Measurements from ENCODE around the gene CLEC3B.
"Not testable (repeated sequence)": the region's sequence is repeated elsewhere in the genome, so short reads cannot be mapped to it uniquely, and the experiment has no call there.

CLEC3B gene, protein sequence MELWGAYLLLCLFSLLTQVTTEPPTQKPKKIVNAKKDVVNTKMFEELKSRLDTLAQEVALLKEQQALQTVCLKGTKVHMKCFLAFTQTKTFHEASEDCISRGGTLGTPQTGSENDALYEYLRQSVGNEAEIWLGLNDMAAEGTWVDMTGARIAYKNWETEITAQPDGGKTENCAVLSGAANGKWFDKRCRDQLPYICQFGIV

DNA sequence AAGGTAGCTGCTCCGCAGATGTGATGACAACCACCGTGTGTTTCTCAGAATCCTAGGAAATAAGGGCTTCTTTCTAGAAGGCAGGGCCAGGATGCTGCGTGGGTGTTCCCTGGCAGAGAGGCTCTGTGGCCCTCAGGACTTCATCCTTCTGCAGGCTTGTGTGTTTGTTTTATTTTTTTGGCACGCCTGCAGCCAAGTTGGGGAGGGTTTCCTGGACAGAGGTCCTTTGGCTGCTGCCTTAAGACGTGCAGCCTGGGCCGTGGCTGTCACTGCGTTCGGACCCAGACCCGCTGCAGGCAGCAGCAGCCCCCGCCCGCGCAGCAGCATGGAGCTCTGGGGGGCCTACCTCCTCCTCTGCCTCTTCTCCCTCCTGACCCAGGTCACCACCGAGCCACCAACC, at the start of gene CLEC3B:
CLEC3B (plus strand) TSS at position 266 of the 400 bp plus-strand sequence; CDS start at position 326, 60 bp downstream.
- DNase-seq = no peak

DNA sequence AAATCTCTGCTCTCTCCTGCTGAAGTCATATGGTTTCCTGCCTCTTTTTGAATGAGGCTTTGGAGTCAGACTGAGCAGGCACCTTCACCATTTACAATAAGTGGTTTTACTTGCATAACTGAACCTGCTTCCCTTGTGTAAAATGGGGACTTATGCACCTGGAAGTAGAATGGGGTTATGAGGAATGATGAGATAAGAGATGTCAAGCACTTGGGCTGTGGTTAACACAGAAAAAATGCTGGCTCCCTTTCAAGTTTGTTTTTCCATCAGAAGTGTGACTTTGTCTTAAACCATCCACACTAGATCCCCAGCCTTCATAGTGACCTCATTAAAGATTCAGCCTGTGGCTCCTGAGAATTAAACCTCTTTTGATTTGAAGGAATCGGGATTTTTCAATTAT, 44.9 kb upstream of the CLEC3B start:
- no peak for DNase-seq

DNA sequence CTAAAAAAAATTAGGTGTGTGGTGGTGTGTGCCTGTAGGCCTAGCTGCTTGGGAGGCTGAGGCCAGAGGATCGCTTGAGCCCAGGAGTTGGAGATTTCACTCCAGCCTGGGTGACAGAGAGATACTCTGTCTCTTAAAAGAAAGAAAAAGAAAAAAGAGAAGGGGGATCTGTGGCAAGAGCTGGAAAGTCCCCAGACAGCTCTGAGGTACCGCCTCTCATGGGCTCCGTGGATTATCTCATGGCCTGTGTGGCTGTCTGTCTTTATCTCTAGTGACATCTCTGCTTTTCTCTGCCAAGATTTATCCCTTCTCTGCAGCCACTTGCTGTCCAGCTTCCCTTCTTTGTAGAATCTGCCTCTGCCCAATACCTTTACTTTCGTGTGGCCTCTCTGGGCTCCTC, 44.4 kb upstream of the CLEC3B start:
- no peak for DNase-seq

DNA sequence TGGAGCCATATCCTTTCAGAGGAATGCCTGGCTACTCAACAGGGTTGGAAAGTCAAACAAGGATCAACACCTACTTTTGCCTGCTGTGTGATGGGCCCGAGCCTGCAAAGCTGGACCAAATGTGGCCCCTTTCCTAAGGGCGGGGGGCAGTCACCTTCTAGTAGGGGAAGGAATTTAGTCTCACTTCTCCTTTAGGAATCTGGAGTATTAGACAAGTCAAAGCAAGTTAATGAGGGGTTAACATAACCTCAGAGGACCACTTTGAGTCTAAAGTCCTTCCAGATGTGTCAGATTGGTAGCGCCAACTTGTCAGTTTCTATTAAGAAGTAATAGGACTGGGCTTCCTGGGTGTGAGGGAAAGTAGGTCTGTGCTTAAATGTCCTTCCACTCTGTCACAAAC, 43.3 kb upstream of the CLEC3B start:
- DNase-seq = no peak

DNA sequence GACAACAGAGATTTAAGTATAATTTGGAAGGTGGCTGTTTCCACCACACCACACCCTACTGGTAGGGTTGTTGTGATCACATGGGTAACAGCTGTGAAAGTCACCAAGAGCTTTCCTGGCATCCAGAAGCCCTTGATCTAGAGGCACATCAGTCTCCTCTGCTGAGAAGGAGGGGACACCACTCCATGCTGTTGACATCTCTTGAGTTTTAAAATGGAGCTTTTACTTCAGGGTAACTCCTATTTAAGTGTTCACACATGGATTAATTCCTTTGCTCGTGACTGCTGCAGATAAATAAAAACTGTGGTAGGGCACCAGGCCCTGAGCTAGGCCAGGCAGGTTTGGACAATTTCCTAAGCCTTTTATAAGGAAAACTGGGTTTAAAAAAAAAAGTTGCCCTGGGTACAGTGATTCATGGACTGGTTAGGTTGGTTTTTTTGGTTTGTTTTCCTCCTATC, 42.6 kb upstream of the CLEC3B start:
- no peak for DNase-seq

DNA sequence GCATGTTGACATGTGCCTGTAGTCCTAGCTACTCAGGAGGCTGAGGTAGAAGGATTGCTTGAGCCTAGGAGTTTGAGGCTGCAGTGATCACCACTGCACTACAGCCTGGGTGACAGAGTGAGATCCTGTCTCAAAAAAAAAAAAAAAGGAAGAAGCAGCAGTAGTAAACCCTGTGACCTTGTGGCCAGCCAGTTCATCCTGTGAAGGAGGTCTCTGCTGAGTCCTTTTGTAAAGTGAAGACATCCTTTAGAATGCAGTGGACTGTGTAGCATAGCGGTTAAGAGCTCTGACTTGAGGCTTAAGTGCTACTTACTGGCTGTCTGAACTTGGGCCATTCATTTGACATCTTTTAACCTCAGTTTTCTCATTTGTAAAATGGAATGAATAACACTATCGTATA, 41.8 kb upstream of the CLEC3B start:
- DNase-seq = no peak

DNA sequence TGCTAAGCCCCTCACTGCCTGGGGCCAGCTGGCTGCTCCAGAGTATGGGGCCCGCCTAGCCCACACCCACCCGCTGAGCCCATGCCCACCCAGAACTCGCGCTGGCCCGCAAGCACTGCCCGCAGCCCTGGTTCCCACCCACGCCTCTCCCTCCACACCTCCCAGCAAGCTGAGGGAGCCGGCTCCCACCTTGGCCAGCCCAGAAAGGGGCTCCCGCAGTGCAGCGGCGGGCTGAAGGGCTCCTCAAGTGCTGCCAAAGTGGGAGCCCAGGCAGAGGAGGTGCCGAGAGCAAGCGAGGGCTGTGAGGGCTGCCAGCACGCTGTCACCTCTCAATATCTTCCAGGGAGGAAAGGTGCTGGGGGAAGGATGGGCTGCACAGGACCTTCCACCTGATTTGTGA, 39.8 kb upstream of the CLEC3B start:
- DNase-seq = not testable (repeated sequence)

DNA sequence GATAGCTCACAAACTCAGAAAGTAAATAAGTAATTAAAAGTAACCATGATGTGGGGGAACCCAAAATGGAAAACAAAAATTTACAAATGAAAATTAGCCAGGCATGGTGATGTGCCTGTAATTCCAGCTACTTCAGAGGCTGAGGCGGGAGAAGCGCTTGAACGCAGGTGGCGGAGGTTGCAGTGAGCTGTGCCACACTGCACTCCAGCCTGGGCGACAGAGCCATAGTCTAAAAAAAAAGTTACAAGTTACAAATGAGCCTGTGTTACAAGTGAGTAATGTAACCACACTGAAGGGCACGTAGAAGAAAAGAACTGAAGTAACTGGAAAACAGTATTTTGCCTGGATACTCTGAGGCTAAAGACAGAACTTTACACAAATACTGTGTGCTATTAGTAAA, 38.8 kb upstream of the CLEC3B start:
- DNase-seq = no peak

DNA sequence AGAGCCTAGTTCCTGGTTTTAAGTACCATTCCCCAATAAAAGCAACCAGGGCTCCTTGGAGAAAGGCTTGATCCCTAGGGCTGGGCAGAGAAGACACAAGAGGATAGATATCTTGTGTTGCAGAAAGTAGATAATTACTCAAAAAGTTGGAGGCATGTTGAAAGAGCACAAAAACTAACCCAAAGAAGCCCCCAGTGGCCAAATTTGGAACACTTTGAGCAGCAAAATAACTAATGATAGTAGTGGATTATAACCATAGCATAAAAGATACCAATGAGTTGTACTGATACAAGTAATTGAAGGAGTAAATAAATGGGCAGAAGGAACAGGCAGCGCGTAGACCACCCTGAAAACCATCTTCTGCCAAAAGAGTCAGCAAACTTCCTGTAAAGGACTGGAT, 38.0 kb upstream of the CLEC3B start:
- no peak for DNase-seq

DNA sequence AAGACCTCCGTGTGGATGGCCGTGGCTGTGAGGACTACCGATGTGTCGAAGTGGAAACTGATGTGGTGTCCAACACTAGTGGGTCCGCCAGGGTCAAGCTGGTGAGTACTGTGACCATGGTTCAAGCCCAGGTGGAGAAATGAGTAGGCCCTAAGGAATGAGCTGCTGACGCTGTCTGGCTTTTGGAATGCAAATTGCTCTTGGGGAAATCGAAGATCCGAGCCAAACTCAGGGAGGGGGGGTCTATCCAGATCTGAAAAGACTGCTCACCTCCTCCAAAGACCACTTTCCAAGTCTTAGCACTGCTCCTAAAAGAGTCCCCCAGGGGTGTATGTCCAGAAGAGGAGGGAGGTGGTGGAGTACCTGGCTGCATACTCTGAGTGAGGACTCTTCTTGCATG, 37.0 kb upstream of the CLEC3B start:
- no peak for DNase-seq

DNA sequence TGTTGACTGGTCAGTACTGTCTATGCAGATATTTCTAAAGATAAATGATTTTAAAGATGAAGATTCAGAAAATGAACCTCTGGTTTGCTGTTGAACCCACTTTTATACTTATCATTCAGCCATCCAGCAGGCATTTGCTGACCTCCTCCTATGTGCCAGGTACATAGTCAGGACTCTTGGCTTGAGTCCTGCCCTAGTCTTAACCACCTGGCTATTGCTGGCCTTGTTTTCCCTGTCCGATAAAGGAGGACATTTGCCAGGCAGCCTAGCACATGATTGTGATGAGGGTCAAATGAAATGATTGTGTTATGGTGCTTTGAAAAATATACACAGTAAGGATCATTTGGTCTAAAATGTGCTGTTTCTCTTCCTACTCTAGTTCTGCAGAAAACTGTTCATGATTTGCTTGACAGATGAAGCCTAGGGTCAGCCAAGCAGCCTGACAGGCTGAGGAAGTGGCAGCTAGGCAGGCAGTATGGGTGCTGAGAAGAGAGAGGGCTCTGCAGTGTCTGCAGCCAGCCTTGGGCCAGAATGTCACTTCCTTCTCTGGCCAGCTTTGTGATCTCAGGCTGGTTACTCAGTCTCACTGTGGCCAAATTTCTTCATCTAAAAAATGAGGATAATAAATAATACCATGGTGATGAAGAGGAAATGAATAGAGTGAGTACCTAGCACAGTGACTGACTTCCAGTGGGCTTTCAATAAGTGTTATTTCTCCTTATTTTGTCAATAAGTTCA, 36.3 kb upstream of the CLEC3B start:
- no peak for DNase-seq

DNA sequence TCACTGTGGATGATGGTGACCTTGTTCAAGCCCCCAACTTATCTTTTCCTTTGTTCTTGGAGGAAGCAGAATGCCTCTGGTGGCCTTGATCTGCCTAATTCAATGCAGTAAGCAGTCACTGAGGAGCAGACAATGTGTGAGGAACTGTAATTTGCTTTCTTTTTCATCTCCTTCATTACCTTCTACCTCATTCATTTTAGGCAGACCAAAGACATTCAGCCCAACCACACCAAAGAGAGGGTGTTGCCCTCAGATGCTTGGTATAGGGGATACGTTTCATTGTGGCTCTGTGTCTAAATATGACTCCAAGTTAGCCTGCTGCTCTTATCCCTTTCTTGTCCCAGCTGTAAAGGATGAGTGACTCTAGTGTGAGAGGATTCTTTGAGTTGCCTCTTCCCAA, 34.8 kb upstream of the CLEC3B start:
- no peak for DNase-seq

DNA sequence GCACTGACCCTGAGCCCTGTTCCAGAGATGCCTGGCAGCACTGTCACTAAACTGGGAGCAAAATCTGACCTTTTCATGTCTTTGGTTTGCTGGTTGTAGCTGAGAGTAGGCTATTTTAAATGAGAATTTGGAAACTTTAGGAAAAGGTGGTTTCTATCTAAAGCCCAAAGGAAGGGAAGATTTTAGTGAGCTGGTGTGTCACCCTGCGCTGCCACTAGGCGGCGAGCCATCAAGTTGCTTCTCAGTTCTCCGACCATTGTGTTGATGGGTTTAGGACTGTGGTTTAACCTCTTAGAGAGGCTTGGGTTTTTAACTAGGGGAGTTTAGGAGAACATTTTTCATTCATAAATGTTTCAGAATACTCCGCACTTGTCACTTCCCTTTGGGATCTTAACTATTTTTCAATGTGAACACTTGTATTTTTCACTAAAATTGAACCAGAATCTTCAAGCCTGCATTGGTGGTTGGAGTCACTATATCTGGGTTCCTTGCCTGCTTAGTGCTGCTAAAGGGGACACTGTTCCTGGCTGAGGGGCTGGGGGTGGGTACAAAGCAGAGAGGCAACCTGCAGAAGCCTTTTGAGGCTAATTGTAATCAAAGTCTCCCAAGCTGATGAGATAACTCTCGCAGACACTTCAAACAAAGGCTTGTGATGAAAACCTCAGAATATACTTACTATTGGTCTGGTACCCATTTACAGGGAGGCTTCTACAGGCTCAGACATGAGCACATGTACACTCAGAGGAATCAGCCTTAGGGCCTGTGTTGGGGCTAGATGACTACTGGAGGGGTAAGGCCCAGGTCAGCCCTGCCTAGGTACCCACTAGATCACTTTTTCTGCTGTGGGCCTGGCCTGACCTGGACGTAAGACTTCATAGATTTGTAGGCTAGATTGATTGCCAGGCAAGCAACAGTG, 33.3 kb upstream of the CLEC3B start:
- DNase-seq = no peak

DNA sequence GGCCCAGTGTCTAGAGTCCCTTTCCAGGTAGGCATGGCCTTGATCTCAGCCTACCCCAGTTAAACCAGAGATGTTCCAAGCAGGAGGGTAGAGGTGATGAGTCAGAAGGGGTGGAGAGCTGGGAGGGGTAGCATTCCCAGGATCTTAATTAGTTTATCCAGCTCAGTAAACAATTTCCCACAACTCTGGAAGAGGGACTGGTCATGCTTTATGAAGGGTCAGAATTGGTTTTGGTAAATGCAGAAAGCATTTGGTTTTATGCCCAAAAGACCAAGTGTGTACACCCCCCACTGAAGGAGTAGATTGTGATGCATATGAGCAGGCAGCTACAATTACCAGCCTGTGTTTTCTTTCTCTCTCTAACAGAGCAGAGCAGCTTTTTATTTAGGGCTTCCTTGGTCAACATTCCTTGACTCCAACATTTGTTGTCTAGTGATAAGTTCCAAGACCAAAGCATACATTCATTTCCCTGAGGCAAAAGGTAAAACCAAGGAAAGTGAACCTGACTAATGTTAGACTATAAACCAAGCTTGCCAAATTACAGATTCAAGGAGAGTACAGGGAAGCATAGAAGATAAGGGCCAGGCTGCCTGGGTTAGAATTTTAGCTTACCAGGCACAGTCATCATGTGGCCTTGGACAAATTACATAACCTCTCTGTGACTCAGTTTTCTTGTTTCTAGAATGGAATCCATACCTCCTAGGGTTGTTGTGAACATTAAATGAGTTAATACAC, 32.5 kb upstream of the CLEC3B start:
- no peak for DNase-seq

DNA sequence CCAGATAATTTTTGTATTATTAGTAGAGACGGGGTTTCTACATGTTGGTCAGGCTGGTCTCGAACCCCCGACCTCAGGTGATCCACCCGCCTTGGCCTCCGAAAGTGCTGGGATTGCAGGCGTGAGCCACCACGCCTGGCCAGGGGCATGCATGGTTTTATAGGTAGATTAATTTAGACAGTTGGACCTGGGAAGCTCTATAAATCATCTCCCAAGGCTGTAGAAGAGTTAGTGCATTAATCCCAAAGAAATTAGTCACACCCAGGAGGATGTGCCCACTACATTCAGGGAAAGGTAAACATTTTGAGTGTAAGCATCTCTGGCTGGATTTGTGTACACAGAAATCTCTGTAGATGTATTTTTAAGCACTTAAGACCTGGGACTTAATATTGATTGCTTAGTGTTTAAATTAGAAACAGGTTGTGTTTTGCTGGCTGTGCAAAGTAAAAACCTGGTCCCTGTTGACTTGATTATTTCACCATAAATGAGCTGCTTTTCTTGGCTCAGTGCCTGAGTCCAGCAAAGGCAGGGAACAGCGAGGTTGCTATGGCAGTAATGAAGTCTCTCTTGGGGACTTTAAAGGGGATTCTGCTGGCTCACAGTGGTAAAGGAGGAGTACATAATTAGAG, 30.8 kb upstream of the CLEC3B start:
- DNase-seq = peak; percentile 50

DNA sequence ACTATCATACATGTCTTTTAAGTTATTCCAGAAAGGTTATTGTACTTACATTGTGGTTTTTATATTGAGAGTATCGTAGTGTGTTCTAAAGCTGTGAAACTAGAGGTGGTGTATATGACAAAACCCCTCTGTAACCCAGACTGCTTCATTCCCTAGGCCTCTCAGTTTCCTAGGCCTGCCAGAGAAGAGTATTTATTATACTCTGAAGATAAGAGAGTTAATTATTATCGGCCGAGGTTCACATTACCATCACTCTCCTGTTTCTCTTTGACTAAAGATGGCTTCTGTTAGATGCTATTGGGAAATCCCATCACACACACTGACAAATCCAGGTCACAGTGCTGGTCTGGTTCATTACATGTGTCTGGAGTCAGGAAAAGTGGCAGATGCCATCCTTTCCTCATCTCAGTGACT, 29.5 kb upstream of the CLEC3B start:
- no peak for DNase-seq

DNA sequence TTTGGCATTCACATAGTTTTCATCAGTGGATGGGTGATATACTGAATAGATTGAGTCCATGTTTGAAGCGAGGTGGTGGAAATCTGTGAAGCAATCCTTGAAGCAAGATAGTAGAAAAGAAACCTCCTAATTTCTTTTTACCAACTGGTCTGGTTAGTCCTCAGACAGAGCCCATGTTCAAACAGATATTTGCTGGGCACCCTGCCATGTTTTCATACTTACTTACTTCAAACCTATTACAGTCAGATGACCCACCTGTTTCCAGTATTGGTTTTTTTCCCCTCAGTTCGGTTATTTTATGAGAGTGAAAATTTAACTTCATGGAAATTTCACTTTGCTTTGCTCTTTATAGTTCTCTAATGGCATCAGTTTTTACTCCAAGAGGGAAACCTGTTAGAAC, 26.3 kb upstream of the CLEC3B start:
- no peak for DNase-seq

DNA sequence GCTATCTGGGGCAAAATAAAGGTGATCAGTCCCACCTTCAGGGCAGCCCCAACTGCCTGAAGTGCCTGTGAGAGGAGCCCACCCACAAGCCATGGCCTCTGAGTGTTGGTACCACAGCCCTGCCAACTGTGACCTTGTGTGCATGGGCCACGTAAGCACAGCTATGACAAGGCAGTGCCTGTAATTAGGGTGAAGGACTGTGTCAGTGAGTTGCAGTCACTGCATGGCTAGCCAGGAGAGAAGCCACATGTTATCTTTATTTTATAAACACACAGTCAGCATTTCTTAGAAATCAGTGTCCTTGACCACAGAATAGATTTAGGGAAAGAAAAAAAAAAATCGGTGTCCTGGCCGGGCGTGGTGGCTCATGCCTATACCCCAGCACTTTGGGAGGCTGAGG, 25.3 kb upstream of the CLEC3B start:
- DNase-seq = no peak

DNA sequence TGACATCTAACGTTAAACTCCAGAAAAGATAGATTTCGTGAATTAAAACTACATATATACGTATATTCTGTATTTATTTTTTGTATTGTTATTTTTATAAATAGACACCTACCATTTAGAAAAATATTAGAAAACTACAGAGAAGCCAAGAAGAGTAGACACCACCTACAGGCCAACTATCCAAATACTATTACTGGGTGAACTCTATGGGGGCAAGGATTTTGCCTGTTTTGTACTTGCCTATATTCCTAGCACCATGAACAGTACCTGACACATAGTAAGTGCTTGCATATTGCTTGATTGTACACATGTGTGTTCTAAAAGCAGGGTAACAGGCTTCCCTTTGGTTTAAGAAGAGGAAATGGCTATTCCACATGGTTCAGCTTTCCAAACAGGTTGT, 24.4 kb upstream of the CLEC3B start:
- no peak for DNase-seq

DNA sequence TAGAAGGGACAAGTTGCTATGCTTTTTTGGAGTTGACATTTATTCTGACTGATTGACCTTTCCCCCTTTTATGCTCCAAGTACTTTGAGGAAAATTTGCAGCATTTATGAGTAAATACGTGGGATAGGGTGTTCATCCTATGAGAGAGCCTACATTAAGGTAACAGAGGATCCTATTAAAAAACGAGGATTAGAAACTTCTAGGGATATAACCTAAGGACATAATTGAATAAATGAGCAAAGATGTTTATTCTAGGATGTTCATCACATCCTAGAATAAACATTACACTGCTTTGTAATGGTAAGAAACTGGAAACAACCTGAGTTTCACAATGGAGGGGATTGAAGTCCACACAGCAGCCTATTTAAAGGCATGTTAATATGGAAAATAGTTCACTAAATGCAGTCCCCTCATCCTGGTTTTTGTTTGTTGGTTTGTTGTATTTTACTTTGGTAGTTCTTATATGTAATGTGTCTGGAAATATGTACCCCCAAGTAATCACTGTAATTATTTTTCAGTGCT, 23.9 kb upstream of the CLEC3B start:
- DNase-seq = no peak

DNA sequence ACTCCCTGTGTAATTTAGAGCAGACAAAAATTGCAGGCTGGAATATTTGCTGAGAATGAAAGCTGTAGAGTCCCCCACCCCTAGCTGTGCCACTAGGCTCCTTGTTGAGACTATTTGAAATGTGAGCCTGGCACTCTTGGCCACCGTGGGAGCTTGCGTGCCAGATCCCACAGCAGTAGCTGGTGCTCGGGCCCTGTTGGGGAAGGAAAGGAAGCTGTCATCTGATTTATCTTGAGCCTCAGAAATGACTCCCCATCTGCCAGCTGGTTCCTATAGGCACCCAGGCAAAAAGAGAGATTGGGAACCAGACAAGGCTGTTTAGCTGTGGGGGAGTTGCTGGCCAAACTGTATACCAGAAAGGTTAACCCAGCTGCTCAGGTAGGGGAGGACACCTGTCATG, 23.4 kb upstream of the CLEC3B start:
- no peak for DNase-seq

DNA sequence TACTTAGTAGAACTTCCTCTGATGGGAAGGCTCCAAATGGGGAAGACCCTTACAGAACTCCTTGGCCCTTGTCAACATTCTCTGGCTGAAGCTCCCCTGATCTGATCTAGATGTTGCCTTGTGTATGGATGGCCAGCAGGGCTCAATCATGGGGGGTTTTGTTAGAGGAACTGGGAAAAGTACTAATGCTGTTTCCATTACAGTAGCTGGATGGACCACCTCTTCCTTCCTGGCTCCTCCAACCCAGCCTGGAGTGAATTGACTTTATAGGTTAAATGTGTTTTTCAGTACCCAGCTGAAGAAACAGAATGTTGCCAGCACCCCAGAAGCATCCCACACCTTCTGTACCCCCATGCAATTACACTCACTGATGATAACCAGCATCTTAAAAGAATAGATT, 22.7 kb upstream of the CLEC3B start:
- no peak for DNase-seq
